ENCODE measurements around the gene GIPC2.

DNA sequence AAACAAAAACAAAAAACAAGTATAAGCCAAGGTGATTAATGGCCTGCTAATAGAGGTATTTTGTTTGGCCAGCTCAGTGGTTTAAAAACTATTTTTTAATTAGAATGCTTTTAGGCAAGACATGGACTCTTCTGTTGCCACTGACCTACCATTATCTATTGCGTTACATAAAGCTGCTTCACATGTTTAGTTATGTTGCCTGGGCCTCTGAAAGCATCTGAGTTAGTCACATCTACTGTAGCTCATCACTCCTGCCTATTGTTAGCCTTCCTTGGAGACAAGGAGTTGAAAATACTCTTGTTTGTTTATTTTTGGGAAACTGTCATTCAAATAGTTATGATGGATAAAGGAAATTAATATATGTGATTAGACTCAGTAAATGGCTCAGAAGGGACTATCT is 26.7 kb upstream of the GIPC2 start:
- TF ChIP-seq POLR2A (IDR thresholded peaks at IDR 0.05; ENCODE audit: low read length) (no peak), GATA1 (IDR thresholded peaks at IDR 0.05; ENCODE audit: low read depth, low read length) (no peak)
